Colonic mucosa (tissue), 4 donors: ENCODE measurements around the gene HDAC4. TPM values are rescaled to one million over a fixed set of nuclear protein-coding genes. Genes with fewer than 3 reads are reported as not detected.

Experiments used
- DNase-seq: peaks from one replicate; pipeline ENCODE4 v3.0.0-alpha.2; 2020
- H3K27ac ChIP-seq: fragments of 200-600 bp; one replicate; pipeline ENCODE4 v1.8.0; 2021
- H3K27me3 ChIP-seq: fragments of 200-600 bp; one replicate; pipeline ENCODE4 v1.8.0; 2021
- H3K36me3 ChIP-seq: fragments of 200-600 bp; one replicate; pipeline ENCODE4 v1.8.0; 2021
- H3K4me1 ChIP-seq: fragments of 200-600 bp; one replicate; pipeline ENCODE4 v1.8.0; 2021; ENCODE audit warnings: mild to moderate bottlenecking
- H3K4me3 ChIP-seq: fragments of 200-600 bp; one replicate; pipeline ENCODE4 v1.8.0; 2021
- H3K9ac ChIP-seq, 2 donors: one replicate each; pipeline ENCODE4 v1.7.0; 2013; ENCODE audit warnings: control low read depth in 2 of 2, low read depth in 2 of 2, low read length in 2 of 2
- H3K9me3 ChIP-seq: fragments of 200-600 bp; one replicate; pipeline ENCODE4 v1.8.0; 2021
- intact Hi-C: fragments of 100-400 bp; cut with DNase I; formaldehyde crosslinking; loops from one replicate; pipeline ENCODE4 v1.14.1; 2022
- total RNA-seq, 2 donors: library from RNA; stranded (reverse); fragmentation: NEBNext Ultra II Directional in 1 of 2; extraction: Animal tissue kit (Norgen Biotek cat#: 25700) in 1 of 2; gene quantifications; one replicate each; pipeline ENCODE4 v1.2.1, GENCODE V29; 2021
- TF ChIP-seq, protein P1 (sequence below): fragments of 200-600 bp; IDR thresholded peaks from one replicate; pipeline ENCODE4 v1.8.0; 2022; ENCODE audit warnings: antibody characterized with exemption, mild to moderate bottlenecking
- donor health status: healthy.
- donor health status: DM: no; HTN: no; CAD: no.
- donor health status: DM: no; HTN: no; CAD: no.

The HDAC4 gene
- total RNA-seq, 2 donors from 2014 or later: 35.3 to 46.8 TPM

- Histone ChIP-seq H3K4me3 (no peak overlapping the region), H3K27me3 (no peaks in the 10 kb centered on the region), H3K36me3 (no peaks in the 10 kb centered on the region), H3K9me3 (no peaks in the 10 kb centered on the region), H3K9ac (peak overlapping the region in 1 of 2 donors; percentile 51), H3K27ac (peak overlapping the region; percentile 43), H3K4me1 (peaks cover 4% of the 10 kb centered on the region)
- intact Hi-C loops: no loop called here
- TF ChIP-seq, protein P1, sequence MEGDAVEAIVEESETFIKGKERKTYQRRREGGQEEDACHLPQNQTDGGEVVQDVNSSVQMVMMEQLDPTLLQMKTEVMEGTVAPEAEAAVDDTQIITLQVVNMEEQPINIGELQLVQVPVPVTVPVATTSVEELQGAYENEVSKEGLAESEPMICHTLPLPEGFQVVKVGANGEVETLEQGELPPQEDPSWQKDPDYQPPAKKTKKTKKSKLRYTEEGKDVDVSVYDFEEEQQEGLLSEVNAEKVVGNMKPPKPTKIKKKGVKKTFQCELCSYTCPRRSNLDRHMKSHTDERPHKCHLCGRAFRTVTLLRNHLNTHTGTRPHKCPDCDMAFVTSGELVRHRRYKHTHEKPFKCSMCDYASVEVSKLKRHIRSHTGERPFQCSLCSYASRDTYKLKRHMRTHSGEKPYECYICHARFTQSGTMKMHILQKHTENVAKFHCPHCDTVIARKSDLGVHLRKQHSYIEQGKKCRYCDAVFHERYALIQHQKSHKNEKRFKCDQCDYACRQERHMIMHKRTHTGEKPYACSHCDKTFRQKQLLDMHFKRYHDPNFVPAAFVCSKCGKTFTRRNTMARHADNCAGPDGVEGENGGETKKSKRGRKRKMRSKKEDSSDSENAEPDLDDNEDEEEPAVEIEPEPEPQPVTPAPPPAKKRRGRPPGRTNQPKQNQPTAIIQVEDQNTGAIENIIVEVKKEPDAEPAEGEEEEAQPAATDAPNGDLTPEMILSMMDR: no peak
- no peak for DNase-seq
Observed at GRCh38 chr2:239309398-239310245, 91.2 kb downstream of the HDAC4 start.

DNA sequence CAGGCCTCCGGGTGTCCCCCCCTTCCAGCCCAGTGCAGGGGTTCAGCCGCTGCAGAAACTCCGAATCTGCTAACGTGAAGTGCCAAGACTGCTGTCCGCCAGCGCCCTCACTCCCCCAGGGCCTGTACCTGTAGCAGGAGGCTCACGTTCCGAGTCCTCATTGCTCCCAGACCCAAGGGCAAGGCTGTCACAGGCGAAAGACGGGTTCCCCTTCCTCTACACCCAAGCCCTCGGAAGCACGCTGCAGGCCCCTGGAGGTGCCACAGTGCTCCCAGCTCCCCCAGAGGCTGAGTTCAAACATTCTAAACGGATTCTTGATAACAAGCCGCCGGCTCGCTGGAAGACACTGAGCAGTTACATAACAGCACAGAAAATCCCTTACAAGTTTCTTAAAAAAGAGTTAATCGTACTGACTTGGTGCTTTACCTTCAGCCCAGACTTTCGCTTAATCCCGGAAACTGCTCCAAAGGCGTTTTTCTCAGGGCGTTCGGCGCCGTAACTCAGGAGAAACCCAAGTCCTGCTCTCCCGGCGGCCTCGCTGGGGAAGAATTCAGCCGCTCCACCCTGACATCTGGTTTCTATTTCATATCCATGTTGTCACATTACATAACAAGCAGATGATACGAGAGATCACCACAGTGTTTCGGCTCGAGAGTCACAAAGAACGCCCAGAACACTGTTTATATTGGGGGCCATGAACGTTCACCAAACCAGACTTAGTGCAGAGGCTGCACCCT, 92.0 kb downstream of the HDAC4 start:
- Histone ChIP-seq H3K27me3 (no peaks in the 10 kb centered on the region), H3K27ac (peak overlapping the region; percentile 43), H3K9me3 (no peaks in the 10 kb centered on the region), H3K9ac (peak overlapping the region; percentile 17 to 51), H3K4me1 (peaks cover 12% of the 10 kb centered on the region), H3K4me3 (peak overlapping the region; percentile 10), H3K36me3 (no peaks in the 10 kb centered on the region)
- intact Hi-C loops: no loop called here
- DNase-seq: no peak
- TF ChIP-seq, protein P1: no peak

- TF ChIP-seq, protein P1: no peak
- peak overlapping the region; percentile 10 for H3K4me3 ChIP-seq
- DNase-seq: no peak
- H3K27ac ChIP-seq: peak overlapping the region; percentile 43
- H3K36me3 ChIP-seq: no peaks in the 10 kb centered on the region
- intact Hi-C loops: no loop called here
- H3K9me3 ChIP-seq: no peaks in the 10 kb centered on the region
- H3K4me1 ChIP-seq: peaks cover 13% of the 10 kb centered on the region
- H3K9ac ChIP-seq: peak overlapping the region; percentile 28 to 51
- H3K27me3 ChIP-seq: no peaks in the 10 kb centered on the region
Observed at GRCh38 chr2:239307921-239308613, 92.8 kb downstream of the HDAC4 start.

GRCh38 chr2:239307221-239307569, 93.6 kb downstream of the HDAC4 start:
- intact Hi-C loops: no loop called here
- Histone ChIP-seq H3K27me3 (no peaks in the 10 kb centered on the region), H3K4me1 (peaks cover 13% of the 10 kb centered on the region), H3K9me3 (no peaks in the 10 kb centered on the region), H3K36me3 (no peaks in the 10 kb centered on the region), H3K27ac (peak overlapping the region; percentile 6), H3K4me3 (no peak overlapping the region), H3K9ac (no peak overlapping the region)
- TF ChIP-seq, protein P1: no peak
- no peak for DNase-seq
